H9 (cell line): ENCODE measurements around the gene BPIFB6. TPM values are rescaled to one million over a fixed set of nuclear protein-coding genes. Genes with fewer than 3 reads are reported as not detected.

Source experiments
- DNase-seq: peaks from one replicate; pipeline ENCODE4 v3.0.0-alpha.2; 2017
- H2AFZ ChIP-seq: one replicate; pipeline ENCODE4 v1.6.1; 2013; ENCODE audit warnings: mild to moderate bottlenecking, low read length, control low read depth, moderate library complexity
- H2AK5ac ChIP-seq: 2 replicates; pipeline ENCODE4 v1.6.1; 2013; ENCODE audit warnings: low read length, control low read depth, mixed read lengths; ENCODE audit not compliant: insufficient read length
- H2BK120ac ChIP-seq: one replicate; pipeline ENCODE4 v1.6.1; 2013; ENCODE audit warnings: low read depth, mild to moderate bottlenecking, low read length, control low read depth, inconsistent platforms; ENCODE audit not compliant: poor library complexity, severe bottlenecking
- H2BK12ac ChIP-seq: 2 replicates; pipeline ENCODE4 v1.6.1; 2013; ENCODE audit warnings: low read length, control low read depth, mixed read lengths, low read depth; ENCODE audit not compliant: insufficient read length
- H2BK15ac ChIP-seq: 2 replicates; pipeline ENCODE4 v1.6.1; 2013; ENCODE audit warnings: low read depth, low read length, control low read depth
- H2BK20ac ChIP-seq: one replicate; pipeline ENCODE4 v1.6.1; 2013; ENCODE audit warnings: low read depth, mild to moderate bottlenecking, low read length, control low read depth, inconsistent platforms; ENCODE audit not compliant: poor library complexity, severe bottlenecking
- H2BK5ac ChIP-seq: 2 replicates; pipeline ENCODE4 v1.6.1; 2013; ENCODE audit warnings: low read length, control low read depth, mixed read lengths; ENCODE audit not compliant: insufficient read length
- H3K14ac ChIP-seq: 2 replicates; pipeline ENCODE4 v1.6.1; 2013; ENCODE audit warnings: low read length, control low read depth; ENCODE audit not compliant: insufficient read depth
- H3K18ac ChIP-seq: 2 replicates; pipeline ENCODE4 v1.6.1; 2013; ENCODE audit warnings: low read depth, mild to moderate bottlenecking, mixed read lengths, low read length, control low read depth; ENCODE audit not compliant: insufficient read length
- H3K23ac ChIP-seq: 2 replicates; pipeline ENCODE4 v1.6.1; 2013; ENCODE audit warnings: low read length, control low read depth, mixed read lengths, low read depth; ENCODE audit not compliant: insufficient read length
- H3K23me2 ChIP-seq: 2 replicates; pipeline ENCODE4 v1.6.1; 2013; ENCODE audit warnings: low read depth, mild to moderate bottlenecking, mixed read lengths, low read length, control low read depth; ENCODE audit not compliant: insufficient read length, poor library complexity, severe bottlenecking
- H3K27ac ChIP-seq: 2 replicates; pipeline ENCODE4 v1.5.1; 2013; ENCODE audit warnings: low read length, control low read depth, mixed read lengths, low read depth; ENCODE audit not compliant: insufficient read length
- H3K27me3 ChIP-seq: 2 replicates; pipeline ENCODE4 v1.6.1; 2013; ENCODE audit warnings: low read length, control low read depth, inconsistent platforms; ENCODE audit not compliant: insufficient read depth
- H3K4ac ChIP-seq: 2 replicates; pipeline ENCODE4 v1.6.1; 2013; ENCODE audit warnings: low read depth, mild to moderate bottlenecking, control low read depth, inconsistent platforms, low read length, moderate library complexity
- H3K4me1 ChIP-seq: 2 replicates; pipeline ENCODE4 v1.6.1; 2013; ENCODE audit warnings: low read length, control low read depth, inconsistent platforms; ENCODE audit not compliant: insufficient read depth
- H3K4me2 ChIP-seq: 2 replicates; pipeline ENCODE4 v1.6.1; 2013; ENCODE audit warnings: low read length, control low read depth, mixed read lengths; ENCODE audit not compliant: insufficient read length, insufficient read depth
- H3K56ac ChIP-seq: 2 replicates; pipeline ENCODE4 v1.6.1; 2013; ENCODE audit warnings: low read depth, mild to moderate bottlenecking, mixed read lengths, low read length, control low read depth; ENCODE audit not compliant: insufficient read length
- H3K79me1 ChIP-seq: 2 replicates; pipeline ENCODE4 v1.6.1; 2013; ENCODE audit warnings: low read depth, mild to moderate bottlenecking, moderate library complexity, low read length, control low read depth, inconsistent platforms; ENCODE audit not compliant: insufficient read depth, poor library complexity, severe bottlenecking
- H3K79me2 ChIP-seq: 2 replicates; pipeline ENCODE4 v1.6.1; 2013; ENCODE audit warnings: low read length, control low read depth, inconsistent platforms; ENCODE audit not compliant: insufficient read depth
- H3K9ac ChIP-seq: 2 replicates; pipeline ENCODE4 v1.6.1; 2013; ENCODE audit warnings: low read length, control low read depth, mixed read lengths; ENCODE audit not compliant: insufficient read length; ENCODE audit errors: extremely low read depth
- H3K9me3 ChIP-seq: one replicate; pipeline ENCODE4 v1.6.1; 2013; ENCODE audit warnings: low read depth, low read length, inconsistent platforms; ENCODE audit not compliant: control insufficient read depth
- H3T11ph ChIP-seq: one replicate; pipeline ENCODE4 v1.6.1; 2013; ENCODE audit warnings: mild to moderate bottlenecking, low read length, control low read depth, inconsistent platforms
- H4K20me1 ChIP-seq: one replicate; pipeline ENCODE4 v1.6.1; 2013; ENCODE audit not compliant: control insufficient read depth, insufficient read length, insufficient read depth
- H4K5ac ChIP-seq: 2 replicates; pipeline ENCODE4 v1.6.1; 2013; ENCODE audit warnings: low read depth, mild to moderate bottlenecking, mixed read lengths, low read length, control low read depth; ENCODE audit not compliant: insufficient read length
- H4K8ac ChIP-seq: replicated peaks from 2 replicates; pipeline ENCODE4 v1.6.1; 2013; ENCODE audit warnings: low read length, control low read depth, mixed read lengths, low read depth; ENCODE audit not compliant: insufficient read length
- H4K91ac ChIP-seq: 2 replicates; pipeline ENCODE4 v1.6.1; 2013; ENCODE audit warnings: low read depth, mild to moderate bottlenecking, moderate library complexity, mixed read lengths, low read length, control low read depth; ENCODE audit not compliant: insufficient read length
- H3K27ac Mint-ChIP-seq, 3 experiments: 2 replicates in 2 of 3; 3 replicates in 1 of 3; pipeline ENCODE4 v1.8.0; 2020 to 2021; ENCODE audit warnings: mixed read lengths in 3 of 3, mild to moderate bottlenecking in 1 of 3, moderate library complexity in 1 of 3
- H3K27me3 Mint-ChIP-seq: 2 replicates; pipeline ENCODE4 v1.8.0; 2021; ENCODE audit warnings: low read depth, mild to moderate bottlenecking, moderate library complexity, mixed read lengths
- H3K36me3 Mint-ChIP-seq, 3 experiments: 2 replicates in 2 of 3; 3 replicates in 1 of 3; pipeline ENCODE4 v1.8.0; 2020 to 2021; ENCODE audit warnings: low read depth in 3 of 3, mixed read lengths in 3 of 3; ENCODE audit not compliant: insufficient read depth in 1 of 3
- H3K4me1 Mint-ChIP-seq, 2 experiments: 2 replicates each; pipeline ENCODE4 v1.8.0; 2020; ENCODE audit warnings: mixed read lengths in 2 of 2
- H3K4me3 Mint-ChIP-seq, 2 experiments: 2 replicates in 1 of 2; 3 replicates in 1 of 2; pipeline ENCODE4 v1.8.0; 2020 to 2021; ENCODE audit warnings: mild to moderate bottlenecking in 2 of 2, mixed read lengths in 2 of 2, moderate library complexity in 1 of 2
- H3K9me3 Mint-ChIP-seq, 2 experiments: 2 replicates in 1 of 2; 3 replicates in 1 of 2; pipeline ENCODE4 v1.8.0; 2020; ENCODE audit warnings: mild to moderate bottlenecking in 2 of 2, mixed read lengths in 2 of 2, moderate library complexity in 1 of 2
- CTCF ChIP-seq: fragments of 200-600 bp; sonication (generic); conservative IDR thresholded peaks from 3 replicates; pipeline ENCODE4 v1.8.0; 2021; ENCODE audit warnings: antibody characterized with exemption, mild to moderate bottlenecking
- WGBS: extraction: QIAGEN DNeasy Blood & Tissue Kit; methylation state at CpG from one replicate; pipeline ENCODE4 v1.1.7; 2013; ENCODE audit warnings: missing lambda C conversion rate, low lambda C conversion rate, mixed read lengths; ENCODE audit not compliant: insufficient read length; ENCODE audit errors: extremely low coverage; 5-methylcytosine and 5-hydroxymethylcytosine counted together
- total RNA-seq: library from RNA; stranded (reverse); gene quantifications from 2 replicates; pipeline ENCODE4 v1.2.1, GENCODE V29; 2021

The BPIFB6 gene
- total RNA-seq, 1 experiment from 2014 or later, result not detected

GRCh38 chr20:33067806-33068205 is 36.4 kb downstream of the BPIFB6 start:
- Histone ChIP-seq H4K91ac (no peak overlapping the region), H3K27me3 (no peaks in the 10 kb centered on the region), H2BK15ac (no peak overlapping the region), H2BK12ac (no peak overlapping the region), H3K79me2 (no peaks in the 10 kb centered on the region), H2BK120ac (no peak overlapping the region), H3K18ac (no peak overlapping the region), H3K23ac (no peak overlapping the region), H3K79me1 (no peaks in the 10 kb centered on the region), H4K20me1 (no peaks in the 10 kb centered on the region), H3T11ph (no peak overlapping the region), H3K23me2 (no peaks in the 10 kb centered on the region), H2BK20ac (no peak overlapping the region), H4K5ac (no peak overlapping the region), H3K4ac (no peak overlapping the region), H3K9ac (no peak overlapping the region), H2AK5ac (no peak overlapping the region), H3K4me1 (no peaks in the 10 kb centered on the region), H3K56ac (no peak overlapping the region), H4K8ac (no peak overlapping the region), H3K27ac (no peak overlapping the region), H3K4me2 (no peak overlapping the region), H2BK5ac (no peak overlapping the region), H3K14ac (no peak overlapping the region), H3K9me3 (no peaks in the 10 kb centered on the region), H2AFZ (no peak overlapping the region)
- no peak for DNase-seq
- Mint-ChIP-seq H3K4me1 (no peaks in the 10 kb centered on the region), H3K27ac (no peak overlapping the region), H3K27me3 (peaks cover under 1% of the 10 kb centered on the region), H3K4me3 (no peak overlapping the region), H3K36me3 (no peaks in the 10 kb centered on the region), H3K9me3 (no peaks in the 10 kb centered on the region; a peak in 1 of 5 replicates)
- TF ChIP-seq CTCF, result no peak
- whole genome bisulfite sequencing, result no CpG with 5 or more reads among the region's 3 CpGs
